NB4 (cell line): ENCODE measurements around the gene BPHL.

Experiments used
- CTCF ChIP-seq: IDR thresholded peaks from one replicate; pipeline ENCODE4 v1.5.1; 2012; ENCODE audit warnings: low read depth, low read length
- MAX ChIP-seq: IDR thresholded peaks from 2 replicates; pipeline ENCODE4 v1.6.1; 2011; ENCODE audit warnings: low read depth, low read length
- MYC ChIP-seq: IDR thresholded peaks from 2 replicates; pipeline ENCODE4 v1.6.1; 2011; ENCODE audit warnings: low read depth, low read length
- POLR2A ChIP-seq: IDR thresholded peaks from 2 replicates; pipeline ENCODE4 v1.6.1; 2011; ENCODE audit warnings: mild to moderate bottlenecking; ENCODE audit not compliant: insufficient read length; ENCODE audit errors: extremely low read depth

GRCh38 chr6:3076320-3076719 is 42.2 kb upstream of the BPHL start:
- TF ChIP-seq CTCF: no peak
- TF ChIP-seq POLR2A: no peak
- TF ChIP-seq MYC: no peak
- TF ChIP-seq MAX: no peak
